NCI-H1417 (cell line): ENCODE results near the gene EP400.

ENCODE experiments used
- DNase-seq, 3 experiments: peaks; one replicate each; lab custom pipeline; 2025; lab: John Stamatoyannopoulos, UW

The EP400 gene

DNA sequence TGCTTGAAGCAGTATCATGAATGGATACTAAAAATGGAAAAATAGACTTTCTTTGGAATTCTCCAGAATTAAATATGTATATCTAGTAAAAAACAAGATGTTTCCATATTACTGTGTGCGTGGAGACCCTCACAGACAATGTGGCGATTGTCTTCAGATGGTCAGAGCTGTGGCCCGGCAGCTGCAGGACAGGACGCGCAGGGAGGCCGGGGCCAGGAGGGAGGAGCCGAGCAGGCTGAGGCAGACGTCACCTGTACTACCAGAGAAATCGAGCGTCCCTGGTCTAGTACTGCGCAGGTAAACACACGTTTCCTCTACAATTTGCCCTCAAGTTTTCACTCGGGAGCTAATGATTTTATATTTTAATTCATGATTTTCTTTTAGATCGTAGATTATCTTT is 171.5 kb downstream of the EP400 start:
- no peak for DNase-seq

DNA sequence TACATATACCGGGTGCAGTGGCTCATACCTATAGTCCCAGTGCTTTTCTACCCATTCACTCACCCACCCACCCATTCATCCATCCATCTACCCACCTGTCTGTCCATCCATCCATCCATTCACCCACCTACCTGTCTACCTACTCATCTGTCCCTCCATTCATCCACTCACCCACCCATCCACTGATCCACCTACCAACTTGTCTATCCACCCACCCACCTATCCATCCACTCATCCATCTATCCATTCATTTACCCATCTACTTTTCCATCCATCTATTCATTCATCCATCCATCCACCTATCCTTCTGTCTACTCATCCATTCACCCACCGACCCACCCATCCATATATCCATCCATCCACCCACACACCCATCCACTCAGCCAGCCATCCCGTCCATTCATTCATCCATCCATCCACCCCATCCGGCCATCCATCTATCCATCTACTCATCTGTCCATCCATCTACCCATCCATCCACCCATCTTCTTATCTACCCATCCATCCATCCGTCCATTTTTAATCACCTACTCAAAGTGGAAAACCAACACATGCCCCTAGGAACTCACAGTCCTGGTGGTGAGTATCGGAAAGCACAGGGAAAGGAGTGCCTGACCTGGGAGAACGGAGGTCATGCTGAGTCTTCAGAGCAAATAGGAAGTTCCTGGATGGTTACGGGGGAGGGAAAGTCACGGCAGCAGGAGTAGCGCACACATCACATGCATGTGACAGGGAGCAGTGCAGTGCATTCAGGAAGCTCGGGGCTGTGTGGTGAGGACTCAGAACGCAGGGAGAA is 174.4 kb downstream of the EP400 start:
- DNase-seq: no peak

- DNase-seq: no peak
These were observed 175.2 kb downstream of the EP400 start for GRCh38 chr12:132124766-132125425.

DNA sequence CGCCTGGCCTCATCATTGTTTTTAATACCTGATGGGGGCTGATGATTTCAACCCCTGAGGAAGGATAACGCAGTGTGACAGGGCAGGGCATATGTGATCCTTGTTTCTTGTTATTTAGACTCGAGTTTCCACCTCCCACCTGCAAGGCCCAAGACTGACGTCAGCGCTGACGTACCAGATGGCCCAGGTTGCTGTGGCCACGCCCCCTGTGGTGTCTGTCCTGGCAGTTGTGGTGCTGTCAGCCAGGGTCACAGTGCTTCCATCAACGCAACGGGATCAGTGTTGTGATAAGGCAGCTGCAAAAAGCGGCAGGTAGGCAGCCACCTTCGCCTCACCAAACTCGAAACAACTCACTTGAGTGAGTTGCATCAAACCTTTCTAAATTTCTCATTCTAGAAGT is 176.0 kb downstream of the EP400 start:
- no peak for DNase-seq

DNA sequence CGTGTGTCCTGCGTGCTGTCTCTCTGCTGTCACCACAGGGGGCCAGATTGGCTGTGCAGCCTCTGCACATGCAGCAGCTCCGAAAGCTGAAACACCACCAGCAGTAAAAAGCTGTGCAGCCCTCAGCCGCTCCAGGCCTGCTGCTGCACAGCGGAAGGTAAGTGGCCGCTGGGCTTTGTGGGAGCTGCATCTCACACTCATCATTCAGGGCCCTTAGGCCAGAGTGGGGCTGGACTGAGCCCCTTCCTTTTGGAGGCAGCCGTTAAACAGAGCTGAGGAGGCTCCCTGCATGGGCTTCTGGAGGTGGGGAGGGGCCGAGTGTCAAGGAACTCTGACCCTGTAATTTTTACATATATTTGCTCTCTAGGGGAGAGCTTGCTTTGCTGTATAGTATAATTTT is 177.3 kb downstream of the EP400 start:
- DNase-seq: no peak

DNA sequence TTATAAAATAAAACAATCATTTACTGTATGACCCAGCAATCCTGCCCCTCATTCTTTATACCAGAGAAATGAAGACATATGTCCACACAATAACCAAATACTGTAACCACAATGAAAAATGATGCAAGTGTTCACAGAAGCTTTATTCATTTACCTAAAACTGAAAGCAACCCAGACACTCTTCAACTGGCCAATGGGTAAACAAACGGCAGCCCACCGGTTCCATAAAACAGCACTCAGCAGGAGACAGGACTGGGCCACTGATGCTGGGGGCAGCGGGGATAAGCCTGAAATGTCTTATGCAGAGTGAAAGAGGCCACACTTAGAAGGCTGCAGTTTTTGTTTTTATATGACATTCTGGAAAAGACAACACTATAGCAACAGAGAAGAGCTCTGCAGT is 179.3 kb downstream of the EP400 start:
- no peak for DNase-seq

DNA sequence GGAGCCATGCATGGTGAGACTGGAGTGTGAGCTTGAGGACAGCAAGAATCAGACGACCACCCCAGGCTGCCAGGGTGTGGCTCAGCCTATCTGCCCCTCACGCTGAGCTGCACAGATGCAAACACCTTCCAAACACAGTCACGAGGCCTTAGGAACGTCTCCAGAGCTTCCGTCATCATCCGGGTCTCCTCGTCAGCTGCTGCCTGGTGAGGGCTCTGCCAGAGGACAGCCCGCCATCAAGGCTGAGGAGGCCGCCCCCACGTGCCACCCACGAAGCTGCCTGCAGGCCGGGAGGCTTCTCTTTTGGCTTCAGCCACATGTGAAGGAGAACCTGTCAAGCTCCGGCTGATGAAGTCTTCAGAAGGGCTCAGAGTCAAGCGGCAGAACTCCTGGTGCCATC is 180.9 kb downstream of the EP400 start:
- no peak for DNase-seq
